Sigmoid colon (tissue), 7 donors: Measurements from ENCODE around the gene PTPRD. TPM values are rescaled to one million over a fixed set of nuclear protein-coding genes. Genes with fewer than 3 reads are reported as not detected.

Experiments
- DNase-seq: peaks from one replicate; pipeline ENCODE4 v3.0.0-alpha.2; 2019
- H3K27ac ChIP-seq, 4 donors: fragments of 200-600 bp; sonication (generic); one replicate each; pipeline ENCODE4 v1.5.1; 2016 to 2019; ENCODE audit warnings: mild to moderate bottlenecking in 1 of 4
- H3K27me3 ChIP-seq, 3 donors: fragments of 200-600 bp; sonication (generic); one replicate each; pipeline ENCODE4 v1.5.1; 2019; ENCODE audit warnings: mild to moderate bottlenecking in 1 of 3
- H3K36me3 ChIP-seq, 4 donors: fragments of 200-600 bp; sonication (generic); one replicate each; pipeline ENCODE4 v1.5.1; 2016 to 2019
- H3K4me1 ChIP-seq, 4 donors: fragments of 200-600 bp; sonication (generic); one replicate each; pipeline ENCODE4 v1.5.1; 2017 to 2019
- H3K4me3 ChIP-seq, 4 donors: fragments of 200-600 bp; sonication (generic); one replicate each; pipeline ENCODE4 v1.5.1; 2017 to 2019; ENCODE audit warnings: mild to moderate bottlenecking in 2 of 4, moderate library complexity in 1 of 4
- H3K9me3 ChIP-seq, 4 donors: fragments of 200-600 bp in 3 of 4; sonication (generic) in 3 of 4; one replicate each; pipeline versions ENCODE4 v1.5.1 to v1.6.1; 2013 to 2019
- CTCF ChIP-seq, 4 experiments: fragments of 450-650 bp in 3 of 4; fragments of 200-600 bp in 1 of 4; IDR thresholded peaks; one replicate each; pipeline ENCODE4 v1.5.1; 2016 to 2019; ENCODE audit warnings: antibody characterized with exemption in 4 of 4, mild to moderate bottlenecking in 3 of 4, moderate library complexity in 2 of 4
- EP300 ChIP-seq, 4 donors: sonication (generic); formaldehyde crosslinking; IDR thresholded peaks; one replicate each; pipeline ENCODE4 v1.6.1; 2017; ENCODE audit warnings: antibody characterized with exemption in 4 of 4
- POLR2A ChIP-seq, 2 donors: fragments of 450-650 bp; IDR thresholded peaks; one replicate each; pipeline ENCODE4 v1.6.1; 2016; ENCODE audit warnings: antibody characterized with exemption in 2 of 2, mild to moderate bottlenecking in 2 of 2, moderate library complexity in 2 of 2
- POLR2AphosphoS5 ChIP-seq, 4 donors: sonication (generic); formaldehyde crosslinking; IDR thresholded peaks; one replicate each; pipeline ENCODE4 v1.6.1; 2017; ENCODE audit warnings: antibody characterized with exemption in 4 of 4
- WGBS, 2 donors: extraction: QIAGEN DNeasy Blood & Tissue Kit; methylation state at CpG; one replicate each; pipeline ENCODE4 v1.1.7; 2013; 5-methylcytosine and 5-hydroxymethylcytosine counted together
- intact Hi-C: fragments of 100-400 bp; cut with DNase I; formaldehyde crosslinking; loops from one replicate; pipeline ENCODE4 v1.15.1; 2023
- polyA plus RNA-seq, 3 donors: library from polyadenylated mRNA; stranded (reverse); fragments of 200-250 nt; gene quantifications; one replicate each; pipeline ENCODE4 v1.2.3, GENCODE V29; 2013
- total RNA-seq, 4 donors: library from RNA; depleted of rRNA; stranded (reverse); fragments of >200 nt; gene quantifications; one replicate each; pipeline ENCODE4 v1.1.0, GENCODE V29; 2016
- donor health status: healthy with polysubstance abuse.
- donor health status: Bipolar disorder and iron deficiency.
- donor health status: healthy.

PTPRD gene
- total and polyA plus RNA-seq, 7 donors, result 1.2 to 18.3 (median 6.3) TPM

DNA sequence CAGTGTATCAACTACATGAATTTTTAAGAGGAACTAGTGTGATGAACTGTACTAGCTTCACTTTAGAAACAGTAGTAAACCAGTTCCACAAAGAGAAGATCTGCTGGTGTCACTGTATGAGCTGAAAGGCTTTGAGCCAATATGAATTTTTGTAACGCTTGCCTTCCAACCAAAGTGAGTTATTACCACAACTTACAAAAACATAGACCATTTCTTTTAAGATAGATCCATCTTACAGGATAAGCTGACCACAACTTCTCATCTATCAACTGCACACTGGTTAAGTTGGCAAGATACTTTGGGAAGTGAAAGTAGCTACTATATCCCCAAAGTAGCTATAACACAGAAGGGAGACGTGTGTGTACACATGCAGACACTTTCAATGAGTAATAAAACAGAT, 1963.6 kb downstream of the PTPRD start:
- H3K27me3 ChIP-seq, result no peaks in the 10 kb centered on the region
- no peaks in the 10 kb centered on the region for H3K9me3 ChIP-seq
- no peak overlapping the region for H3K4me3 ChIP-seq
- WGBS, 2 donors, result 45 to 76% methylated on average over 2 of the region's 2 CpGs
- intact Hi-C loops, result no loop called here
- no peaks in the 10 kb centered on the region for H3K36me3 ChIP-seq
- H3K27ac ChIP-seq, result no peak overlapping the region
- TF ChIP-seq POLR2AphosphoS5 (IDR thresholded peaks at IDR 0.05), result no peak
- no peak for TF ChIP-seq CTCF (IDR thresholded peaks at IDR 0.05)
- TF ChIP-seq EP300 (IDR thresholded peaks at IDR 0.05), result no peak
- no peak for TF ChIP-seq POLR2A (IDR thresholded peaks at IDR 0.05)
- no peak for DNase-seq
- H3K4me1 ChIP-seq, result peaks cover 0 to 6% (median 0%) of the 10 kb centered on the region in 4 donors

DNA sequence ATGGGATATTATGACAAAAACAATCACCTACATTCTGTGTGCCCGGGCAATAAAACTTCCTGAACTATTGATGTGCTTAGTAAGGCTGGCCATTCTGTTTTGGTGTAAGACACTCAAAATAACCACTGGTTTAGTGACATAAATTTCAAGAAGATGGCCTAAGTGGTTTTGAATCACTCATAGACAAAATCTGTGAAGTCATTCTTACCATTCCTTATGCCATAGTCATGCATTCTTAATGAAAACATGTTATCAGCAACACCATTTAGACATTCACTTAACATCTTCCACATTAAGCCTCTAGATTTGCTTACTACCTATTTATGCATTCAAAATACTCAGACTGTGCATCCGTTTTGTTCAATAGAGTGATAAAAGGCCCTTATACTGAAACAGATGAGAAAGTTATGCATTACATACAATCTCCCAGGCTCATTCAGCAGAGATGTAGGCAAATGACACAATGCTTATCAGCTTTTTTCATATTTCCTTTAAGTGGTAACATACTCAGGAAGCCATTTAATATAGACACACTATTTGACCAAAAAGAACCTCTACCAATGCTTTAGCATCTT, 1964.4 kb downstream of the PTPRD start:
- DNase-seq, result no peak
- Histone ChIP-seq H3K36me3 (no peaks in the 10 kb centered on the region), H3K4me1 (peaks cover 0 to 6% (median 0%) of the 10 kb centered on the region in 4 donors), H3K9me3 (no peaks in the 10 kb centered on the region), H3K27me3 (no peaks in the 10 kb centered on the region), H3K4me3 (no peak overlapping the region), H3K27ac (no peak overlapping the region)
- intact Hi-C loops, result no loop called here
- TF ChIP-seq POLR2A (IDR thresholded peaks at IDR 0.05), result no peak
- TF ChIP-seq EP300 (IDR thresholded peaks at IDR 0.05), result no peak
- no peak for TF ChIP-seq CTCF (IDR thresholded peaks at IDR 0.05)
- TF ChIP-seq POLR2AphosphoS5 (IDR thresholded peaks at IDR 0.05), result no peak
- 72 to 78% methylated on average over 2 of the region's 2 CpGs for WGBS, 2 donors

GRCh38 chr9:8647824-8648223, 1965.0 kb downstream of the PTPRD start:
- no peak for TF ChIP-seq POLR2AphosphoS5 (IDR thresholded peaks at IDR 0.05)
- no peak for TF ChIP-seq EP300 (IDR thresholded peaks at IDR 0.05)
- TF ChIP-seq CTCF (IDR thresholded peaks at IDR 0.05), result no peak
- TF ChIP-seq POLR2A (IDR thresholded peaks at IDR 0.05), result no peak
- no peaks in the 10 kb centered on the region for H3K9me3 ChIP-seq
- H3K4me1 ChIP-seq, result peaks cover 0 to 6% (median 0%) of the 10 kb centered on the region in 4 donors
- DNase-seq, result no peak
- H3K4me3 ChIP-seq, result no peak overlapping the region
- H3K36me3 ChIP-seq, result no peaks in the 10 kb centered on the region
- no peaks in the 10 kb centered on the region for H3K27me3 ChIP-seq
- WGBS, 2 donors, result 69 to 89% methylated on average over 6 of the region's 6 CpGs
- intact Hi-C loops, result no loop called here
- no peak overlapping the region for H3K27ac ChIP-seq

GRCh38 chr9:8644571-8644970, 1968.2 kb downstream of the PTPRD start:
- WGBS, 2 donors, result 94 to 97% methylated on average over 10 of the region's 10 CpGs
- intact Hi-C loops, result no loop called here
- no peak for DNase-seq
- TF ChIP-seq EP300 (IDR thresholded peaks at IDR 0.05) (no peak), CTCF (IDR thresholded peaks at IDR 0.05) (no peak)
- H3K27me3 ChIP-seq, result no peaks in the 10 kb centered on the region
- no peaks in the 10 kb centered on the region for H3K36me3 ChIP-seq
- H3K4me1 ChIP-seq, result no peaks in the 10 kb centered on the region
- H3K9me3 ChIP-seq, result no peaks in the 10 kb centered on the region
- H3K27ac ChIP-seq, result no peak overlapping the region
- no peak overlapping the region for H3K4me3 ChIP-seq

GRCh38 chr9:8643896-8644295, 1968.9 kb downstream of the PTPRD start:
- H3K27ac ChIP-seq, result no peak overlapping the region
- H3K4me1 ChIP-seq, result no peaks in the 10 kb centered on the region
- no peaks in the 10 kb centered on the region for H3K27me3 ChIP-seq
- TF ChIP-seq CTCF (IDR thresholded peaks at IDR 0.05), result no peak
- TF ChIP-seq EP300 (IDR thresholded peaks at IDR 0.05), result no peak
- TF ChIP-seq POLR2A (IDR thresholded peaks at IDR 0.05), result no peak
- no peak for TF ChIP-seq POLR2AphosphoS5 (IDR thresholded peaks at IDR 0.05)
- WGBS, 2 donors, result 86 to 87% methylated on average over 5 of the region's 5 CpGs
- H3K4me3 ChIP-seq, result no peak overlapping the region
- H3K36me3 ChIP-seq, result no peaks in the 10 kb centered on the region
- DNase-seq, result no peak
- H3K9me3 ChIP-seq, result no peaks in the 10 kb centered on the region
- intact Hi-C loops, result no loop called here
